ENCODE measurements around the gene KIAA0753. TPM values are rescaled to one million over a fixed set of nuclear protein-coding genes. Genes with fewer than 3 reads are reported as not detected.

The KIAA0753 gene
- total RNA-seq, 1 experiment from 2014 or later = 18.3 TPM

GRCh38 chr17:6573982-6574686, 66.4 kb downstream of the KIAA0753 start:
- Histone ChIP-seq H3K27me3 (ENCODE audit: insufficient read depth, low read length) (no peaks in the 10 kb centered on the region), H3K9me3 (ENCODE audit: control insufficient read depth in 1 of 2, insufficient read depth in 1 of 2, low read depth in 1 of 2, low read length in 2 of 2) (no peaks in the 10 kb centered on the region), H3K4me1 (ENCODE audit: control insufficient read depth in 1 of 2, insufficient read depth in 2 of 2, low read length in 2 of 2) (peaks cover 0 to 25% of the 10 kb centered on the region in 2 experiments; a peak in 3 of 4 replicates), H3K27ac (ENCODE audit: low read depth, low read length) (no peak overlapping the region), H3K4me2 (ENCODE audit: low read length) (no peak overlapping the region), H4K20me1 (ENCODE audit: insufficient read depth) (no peaks in the 10 kb centered on the region), H3K9me2 (ENCODE audit: insufficient read depth) (no peaks in the 10 kb centered on the region), H3K4me3 (replicated peaks in 1 of 2; ENCODE audit: low read depth in 1 of 2, low read length in 2 of 2) (no peak overlapping the region), H3K79me2 (ENCODE audit: insufficient read depth, low read length) (no peaks in the 10 kb centered on the region), H2AFZ (ENCODE audit: low read depth, low read length, poor library complexity, severe bottlenecking) (no peak overlapping the region), H3K36me3 (ENCODE audit: control insufficient read depth in 1 of 2, insufficient read depth in 2 of 2, low read length in 2 of 2) (no peaks in the 10 kb centered on the region), H3K9ac (ENCODE audit: low read length) (no peak overlapping the region)
- BruUV-seq (replicated peaks) = no TSS peak
- ATAC-seq (no peak), DNase-seq (ENCODE audit: low read depth, low spot score) (no peak)
- ChIA-PET RAD21 (ENCODE audit: low non-redundant PET in 1 of 2, low total read pairs in 2 of 2, uncharacterized antibody in 2 of 2, unreplicated experiment in 2 of 2) (no interaction called here), CTCF (no interaction called here), POLR2A (no interaction called here)
- intact Hi-C loops (cut with micrococcal nuclease) = no loop called here
- TF ChIP-seq RAD21 (IDR thresholded peaks at IDR 0.05; ENCODE audit: low read depth) (no peak), REST (IDR thresholded peaks at IDR 0.05; ENCODE audit: low read depth) (no peak), FOSL1 (IDR thresholded peaks at IDR 0.05; ENCODE audit: low read depth) (no peak), YY1 (IDR thresholded peaks at IDR 0.05; ENCODE audit: extremely low read depth, insufficient replicate concordance, low read depth, low read length) (no peak), JUND (IDR thresholded peaks at IDR 0.05) (no peak), TCF7L2 (IDR thresholded peaks at IDR 0.05; ENCODE audit: borderline replicate concordance, extremely low read depth, insufficient read depth, insufficient read length) (no peak), ZBTB33 (IDR thresholded peaks at IDR 0.05; ENCODE audit: extremely low read depth, insufficient replicate concordance, low read length) (no peak), MAX (IDR thresholded peaks at IDR 0.05) (no peak), CTCF (IDR thresholded peaks at IDR 0.05 in 2 of 3, conservative IDR thresholded peaks at IDR 0.05 in 1 of 3; ENCODE audit: borderline replicate concordance in 1 of 3, insufficient read depth in 1 of 3, low read depth in 2 of 3, low read length in 2 of 3) (no peak), ZFX (IDR thresholded peaks at IDR 0.05) (no peak), ZNF274 (IDR thresholded peaks at IDR 0.05; ENCODE audit: low read depth, low read length) (no peak), EZH2phosphoT487 (IDR thresholded peaks at IDR 0.05; ENCODE audit: borderline replicate concordance) (no peak), EGR1 (IDR thresholded peaks at IDR 0.05; ENCODE audit: low read depth) (no peak), ELF1 (IDR thresholded peaks at IDR 0.05; ENCODE audit: borderline replicate concordance, low read depth) (no peak), POLR2AphosphoS5 (IDR thresholded peaks at IDR 0.05; ENCODE audit: low read depth, low read length) (no peak), CBX3 (IDR thresholded peaks at IDR 0.05; ENCODE audit: low read depth) (no peak), ATF3 (IDR thresholded peaks at IDR 0.05) (no peak)
